VCaP (cell line): ENCODE measurements around the gene CACNG8.

ENCODE experiments used
- H3K27ac ChIP-seq: fragments of 450-650 bp; 2 replicates; pipeline ENCODE4 v1.5.1; 2017
- CTCF ChIP-seq: fragments of 450-650 bp; conservative IDR thresholded peaks from 2 replicates; pipeline ENCODE4 v1.5.1; 2017; ENCODE audit warnings: mild to moderate bottlenecking, moderate library complexity

Gene CACNG8

GRCh38 chr19:53962887-53963431 is at the start of gene CACNG8:
Gene CACNG8 (plus strand): TSS chr19:53962937.
- no peak within 1 kb of the TSS for H3K27ac ChIP-seq
- no peak for TF ChIP-seq CTCF

GRCh38 chr19:53915000-53915399 is 47.7 kb upstream of the CACNG8 start:
- H3K27ac ChIP-seq, result no peak overlapping the region
- no peak for TF ChIP-seq CTCF

GRCh38 chr19:53916004-53916403 is 46.7 kb upstream of the CACNG8 start:
- TF ChIP-seq CTCF, result no peak
- no peak overlapping the region for H3K27ac ChIP-seq

- H3K27ac ChIP-seq, result no peak overlapping the region
- TF ChIP-seq CTCF, result no peak
Observed at GRCh38 chr19:53917356-53917755, 45.4 kb upstream of the CACNG8 start.

GRCh38 chr19:53927739-53928138 is 35.0 kb upstream of the CACNG8 start:
- TF ChIP-seq CTCF, result no peak

GRCh38 chr19:53936029-53936428 is 26.7 kb upstream of the CACNG8 start:
- H3K27ac ChIP-seq, result no peak overlapping the region
- no peak for TF ChIP-seq CTCF

More at GRCh38 chr19:53927739-53928138, 35.0 kb upstream of the CACNG8 start:
- H3K27ac ChIP-seq, result no peak overlapping the region

- no peak overlapping the region for H3K27ac ChIP-seq
- TF ChIP-seq CTCF, result no peak
Observed at GRCh38 chr19:53942001-53942786, 20.5 kb upstream of the CACNG8 start.
